Activated T-helper 2 cell treated with anti-CD3 and anti-CD28 coated beads, Interferon-gamma antibody, Interleukin-2, Interleukin-4, amounts not matched to agents 10 μg/mL and 5 μg/mL and 100 μg/mL, durations not matched to agents 14 hours and 24 hours and 36 hours (primary cell): ENCODE results near the gene SLC23A1. TPM values are rescaled to one million over a fixed set of nuclear protein-coding genes. Genes with fewer than 3 reads are reported as not detected.

ENCODE experiments used
- DNase-seq: peaks from one replicate; pipeline ENCODE4 v3.0.0; 2021; ENCODE audit warnings: low spot score
- H3K27ac Mint-ChIP-seq: one replicate; pipeline ENCODE4 v1.8.0; 2021; ENCODE audit warnings: mixed read lengths
- H3K27me3 Mint-ChIP-seq: one replicate; pipeline ENCODE4 v1.8.0; 2021; ENCODE audit warnings: low read depth, mixed read lengths
- H3K36me3 Mint-ChIP-seq: one replicate; pipeline ENCODE4 v1.8.0; 2021; ENCODE audit warnings: low read depth, mixed read lengths
- H3K4me1 Mint-ChIP-seq: one replicate; pipeline ENCODE4 v1.8.0; 2021; ENCODE audit warnings: low read depth, mixed read lengths
- H3K4me3 Mint-ChIP-seq: one replicate; pipeline ENCODE4 v1.8.0; 2021; ENCODE audit warnings: low read depth, mild to moderate bottlenecking, moderate library complexity, mixed read lengths
- H3K9me3 Mint-ChIP-seq: one replicate; pipeline ENCODE4 v1.8.0; 2021; ENCODE audit warnings: mixed read lengths
- intact Hi-C: fragments of 100-400 bp; cut with micrococcal nuclease; formaldehyde crosslinking; loops from one replicate; pipeline ENCODE4 v1.15.1; 2023
- total RNA-seq: library from RNA; stranded (reverse); gene quantifications from 2 replicates; pipeline ENCODE4 v1.2.3, GENCODE V29; 2022

Gene SLC23A1
- total RNA-seq, 1 donor from 2014 or later, result 4.2 TPM

DNA sequence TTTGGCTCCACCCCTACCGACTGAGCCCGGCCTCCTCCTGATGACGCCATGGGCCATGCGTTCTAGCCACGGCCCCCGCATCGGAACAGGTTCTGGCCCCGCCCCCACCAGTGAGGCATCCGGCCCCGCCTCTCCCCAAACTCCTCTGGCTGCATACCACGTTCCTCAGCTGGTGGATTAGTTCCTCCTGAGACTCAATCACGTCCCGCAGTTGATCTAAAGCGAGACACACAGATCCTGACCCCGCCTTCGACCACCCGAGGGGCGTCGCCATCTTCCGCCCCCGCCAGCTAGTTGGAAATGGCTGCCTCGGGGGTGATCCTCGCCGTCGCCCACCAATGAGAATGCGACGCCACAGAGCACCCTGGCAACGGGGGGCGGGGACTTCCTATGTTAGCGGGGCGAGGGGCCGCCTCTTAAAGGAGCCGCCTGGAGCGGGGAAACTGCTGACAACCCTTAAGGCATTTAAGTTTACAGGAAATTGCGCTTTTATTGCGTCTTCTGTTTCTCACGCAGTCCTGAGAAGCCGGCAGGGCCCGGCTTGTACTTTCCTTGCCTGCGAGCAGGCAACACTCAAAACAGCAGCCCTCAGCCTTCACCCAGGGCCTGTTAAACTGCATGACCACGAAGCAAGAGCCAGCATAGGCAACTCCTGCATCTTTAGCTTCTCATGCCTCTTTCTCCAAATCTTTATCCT lies 20.8 kb upstream of the SLC23A1 start, which contains the start of gene SPATA24:
Gene SPATA24 (minus strand): TSS at position 303 of the 697 bp plus-strand sequence. CDS start 29 bp downstream, at position 274.
- Mint-ChIP-seq H3K4me1 (peaks cover 31% of the 10 kb centered on the region), H3K4me3 (peak within 1 kb of the TSS; percentile 92)
- intact Hi-C loops, result loop anchor here (1.0 kb wide), 3 partner anchors 10 to 157 kb away; partner anchors contain the start of gene UBE2D2

GRCh38 chr5:139403418-139403786 lies 20.3 kb upstream of the SLC23A1 start:
- H3K27ac Mint-ChIP-seq, result peak overlapping the region; percentile 100
- peaks cover 31% of the 10 kb centered on the region for H3K4me1 Mint-ChIP-seq
- H3K36me3 Mint-ChIP-seq, result peaks cover 16% of the 10 kb centered on the region
- H3K27me3 Mint-ChIP-seq, result no peaks in the 10 kb centered on the region
- intact Hi-C loops, result no loop called here
- no peaks in the 10 kb centered on the region for H3K9me3 Mint-ChIP-seq
- peak overlapping the region; percentile 92 for H3K4me3 Mint-ChIP-seq
- DNase-seq, result no peak

More for the DNA sequence above, 20.8 kb upstream of the SLC23A1 start, which contains the start of gene SPATA24:
- H3K27ac Mint-ChIP-seq, result peak within 1 kb of the TSS; percentile 100
- H3K9me3 Mint-ChIP-seq, result no peaks in the 10 kb centered on the region
- no peaks in the 10 kb centered on the region for H3K27me3 Mint-ChIP-seq
- peak; percentile 98 for DNase-seq
- peaks cover 16% of the 10 kb centered on the region for H3K36me3 Mint-ChIP-seq

GRCh38 chr5:139402561-139403158 lies 19.6 kb upstream of the SLC23A1 start:
- Mint-ChIP-seq H3K27me3 (no peaks in the 10 kb centered on the region), H3K4me1 (peaks cover 31% of the 10 kb centered on the region), H3K27ac (peak overlapping the region; percentile 100), H3K9me3 (no peaks in the 10 kb centered on the region), H3K36me3 (peaks cover 18% of the 10 kb centered on the region), H3K4me3 (peak overlapping the region; percentile 92)
- intact Hi-C loops, result no loop called here
- no peak for DNase-seq

GRCh38 chr5:139401546-139401945 lies 18.4 kb upstream of the SLC23A1 start:
- no peak overlapping the region for H3K4me3 Mint-ChIP-seq
- no peak overlapping the region for H3K27ac Mint-ChIP-seq
- H3K4me1 Mint-ChIP-seq, result peaks cover 31% of the 10 kb centered on the region
- DNase-seq, result no peak
- intact Hi-C loops, result no loop called here
- no peaks in the 10 kb centered on the region for H3K27me3 Mint-ChIP-seq
- H3K9me3 Mint-ChIP-seq, result no peaks in the 10 kb centered on the region
- peaks cover 25% of the 10 kb centered on the region for H3K36me3 Mint-ChIP-seq

GRCh38 chr5:139399501-139400121 lies 16.5 kb upstream of the SLC23A1 start:
- Mint-ChIP-seq H3K27me3 (no peaks in the 10 kb centered on the region), H3K9me3 (no peaks in the 10 kb centered on the region), H3K27ac (peak overlapping the region; percentile 57), H3K4me3 (no peak overlapping the region), H3K4me1 (peaks cover 41% of the 10 kb centered on the region), H3K36me3 (peaks cover 38% of the 10 kb centered on the region)
- no peak for DNase-seq
- intact Hi-C loops, result no loop called here

DNA sequence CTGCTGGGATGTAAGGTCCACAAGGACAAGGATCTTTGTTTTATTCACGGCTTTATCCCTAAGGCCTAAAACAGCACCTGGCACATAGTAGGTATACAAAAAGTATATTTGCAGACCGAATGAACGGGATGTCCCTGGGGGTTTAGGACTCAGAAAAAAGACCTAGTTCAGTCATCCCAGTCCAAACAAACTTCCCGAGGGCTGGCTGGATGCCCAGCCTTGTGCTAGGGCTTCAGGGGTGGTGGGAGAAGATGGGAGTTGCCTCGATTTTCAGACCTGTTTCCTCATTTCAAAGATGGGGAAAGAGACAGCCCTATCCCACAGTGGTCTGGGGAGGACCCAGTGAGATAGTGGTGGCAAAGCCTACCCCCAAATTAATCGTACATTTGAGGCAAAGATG lies 14.8 kb upstream of the SLC23A1 start:
- Mint-ChIP-seq H3K4me3 (no peak overlapping the region), H3K4me1 (peaks cover 29% of the 10 kb centered on the region), H3K9me3 (no peaks in the 10 kb centered on the region), H3K27me3 (no peaks in the 10 kb centered on the region), H3K36me3 (peaks cover 47% of the 10 kb centered on the region), H3K27ac (no peak overlapping the region)
- no peak for DNase-seq
- intact Hi-C loops, result no loop called here

DNA sequence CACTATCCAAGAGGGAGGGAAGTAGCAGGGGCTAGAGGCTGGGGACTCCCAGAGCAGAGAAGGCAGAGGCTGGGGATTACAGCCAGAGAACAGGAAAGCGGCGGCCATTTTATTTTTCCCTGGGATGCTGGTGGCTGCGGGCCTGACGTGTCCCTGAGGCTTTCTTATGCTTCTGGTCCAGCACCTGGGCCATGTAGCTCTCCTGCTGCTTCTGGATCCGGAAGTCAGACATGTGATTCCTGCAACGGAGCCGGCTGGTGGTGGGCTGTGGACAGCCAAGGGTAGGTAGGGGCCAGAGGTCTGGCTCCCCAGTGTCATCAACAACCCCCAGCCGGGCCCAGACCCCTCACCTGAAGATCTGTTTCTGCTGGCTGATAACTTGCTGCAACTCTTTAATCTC lies 13.6 kb upstream of the SLC23A1 start:
- Mint-ChIP-seq H3K9me3 (no peaks in the 10 kb centered on the region), H3K27ac (no peak overlapping the region), H3K4me1 (peaks cover 27% of the 10 kb centered on the region), H3K36me3 (peaks cover 52% of the 10 kb centered on the region), H3K4me3 (peak overlapping the region; percentile 11), H3K27me3 (no peaks in the 10 kb centered on the region)
- no peak for DNase-seq
- intact Hi-C loops, result no loop called here

DNA sequence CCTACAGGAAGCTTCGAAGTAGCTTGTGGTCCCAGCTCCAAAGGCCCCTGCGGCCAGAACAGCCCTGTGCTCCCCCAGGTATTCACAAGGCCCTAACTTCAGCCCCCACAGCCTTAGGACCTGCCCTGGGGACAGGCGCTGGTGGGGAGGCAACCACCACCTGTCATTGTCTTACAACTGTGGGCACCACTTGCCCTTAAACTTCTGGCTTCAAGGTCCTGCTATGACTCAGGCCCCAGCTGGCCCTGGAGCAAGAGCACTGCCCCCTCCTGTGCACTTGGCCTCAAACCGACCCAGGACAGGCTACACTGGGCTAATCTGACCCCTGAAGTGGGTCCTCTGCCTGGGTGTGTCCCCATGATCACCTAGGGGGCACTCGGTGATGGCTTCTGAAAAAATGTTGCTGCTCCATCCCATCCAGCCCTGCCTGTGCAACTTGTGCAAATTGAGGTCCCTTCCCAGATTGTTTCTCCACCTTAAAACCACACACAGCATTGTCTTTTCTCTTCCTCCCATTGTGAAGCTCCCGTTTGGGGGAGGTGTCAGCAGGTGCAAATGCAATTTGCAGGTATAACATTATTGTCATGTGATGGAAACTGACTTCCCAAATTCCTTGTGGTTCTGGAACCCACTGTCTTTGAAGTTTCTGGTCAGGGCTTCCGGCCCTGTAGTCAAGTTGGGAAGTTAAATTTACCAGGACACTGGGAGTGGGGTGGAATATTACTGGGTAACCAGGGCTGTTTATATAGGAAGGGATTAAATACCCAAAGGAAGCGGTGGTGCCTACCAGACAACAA lies 12.9 kb upstream of the SLC23A1 start:
- intact Hi-C loops, result no loop called here
- no peaks in the 10 kb centered on the region for H3K9me3 Mint-ChIP-seq
- H3K4me3 Mint-ChIP-seq, result peak overlapping the region; percentile 70
- peaks cover 51% of the 10 kb centered on the region for H3K36me3 Mint-ChIP-seq
- no peak overlapping the region for H3K27ac Mint-ChIP-seq
- no peaks in the 10 kb centered on the region for H3K27me3 Mint-ChIP-seq
- H3K4me1 Mint-ChIP-seq, result peaks cover 32% of the 10 kb centered on the region
- DNase-seq, result no peak

DNA sequence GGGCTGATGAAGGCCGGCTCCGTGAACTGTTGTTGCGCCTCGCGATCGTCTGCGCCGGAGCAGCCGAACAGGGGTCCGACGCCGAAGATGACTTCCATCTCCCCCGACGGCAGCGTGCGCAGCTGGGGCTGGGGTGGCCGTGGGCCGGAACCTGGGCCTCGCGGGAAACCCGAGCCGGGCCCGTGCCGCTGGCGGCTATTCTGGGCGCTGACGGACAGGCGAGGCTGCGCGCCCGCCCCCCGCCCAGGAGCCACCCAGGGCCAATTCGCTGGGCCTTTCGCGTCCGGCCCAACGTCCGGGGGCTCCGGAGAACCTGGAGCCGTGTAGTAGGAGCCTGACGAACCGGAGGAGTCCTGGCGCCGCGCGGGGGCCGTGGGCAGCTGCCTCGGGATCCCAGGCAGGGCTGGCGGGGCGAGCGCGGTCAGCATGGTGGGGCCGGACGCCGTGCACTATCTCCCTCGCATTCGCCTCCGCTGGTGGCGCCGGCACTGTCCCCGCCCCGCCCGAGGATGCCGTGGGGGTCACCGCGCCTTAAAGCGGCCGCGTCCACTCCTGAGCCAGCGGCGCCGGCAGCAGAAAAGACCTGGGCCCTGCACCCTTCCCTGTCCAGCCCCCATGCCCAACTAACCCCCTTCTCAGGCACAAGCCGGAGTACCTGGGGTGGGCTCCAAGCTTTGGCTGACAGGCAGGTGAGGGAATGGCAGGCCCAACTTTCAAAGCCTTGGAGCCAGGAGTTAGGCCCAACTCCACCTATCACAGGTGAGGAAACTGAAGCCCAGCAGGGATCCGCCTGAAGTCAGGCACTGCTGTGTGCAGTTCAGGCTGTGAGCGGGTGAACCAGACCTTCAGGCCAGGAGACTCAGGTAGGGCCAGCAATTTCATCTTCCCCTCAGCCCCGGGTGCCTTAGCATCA lies 11.8 kb upstream of the SLC23A1 start, which contains the start of gene PROB1:
Gene PROB1 (minus strand): TSS at position 451 of the 913 bp plus-strand sequence. CDS start 23 bp downstream, at position 428.
- Mint-ChIP-seq H3K27ac (peak within 1 kb of the TSS; percentile 97), H3K27me3 (no peaks in the 10 kb centered on the region), H3K4me1 (peaks cover 42% of the 10 kb centered on the region)

GRCh38 chr5:139394123-139394653 lies 11.1 kb upstream of the SLC23A1 start:
- peaks cover 45% of the 10 kb centered on the region for H3K4me1 Mint-ChIP-seq
- intact Hi-C loops, result loop anchor here (5.0 kb wide), 2 partner anchors 122 to 817 kb away; partner anchors contain the start of gene HSPA9
- H3K9me3 Mint-ChIP-seq, result no peaks in the 10 kb centered on the region
- peaks cover 58% of the 10 kb centered on the region for H3K36me3 Mint-ChIP-seq
- peak overlapping the region; percentile 97 for H3K27ac Mint-ChIP-seq
- peak overlapping the region; percentile 96 for H3K4me3 Mint-ChIP-seq
- DNase-seq, result peak; percentile 54
- H3K27me3 Mint-ChIP-seq, result no peaks in the 10 kb centered on the region

More for the DNA sequence above, 11.8 kb upstream of the SLC23A1 start, which contains the start of gene PROB1:
- Mint-ChIP-seq H3K4me3 (peak within 1 kb of the TSS; percentile 96), H3K36me3 (peaks cover 55% of the 10 kb centered on the region), H3K9me3 (no peaks in the 10 kb centered on the region)
- no peak for DNase-seq
- intact Hi-C loops, result loop anchor here (5.0 kb wide), 2 partner anchors 123 to 818 kb away; partner anchors contain the start of gene HSPA9

- H3K27me3 Mint-ChIP-seq, result no peaks in the 10 kb centered on the region
- H3K27ac Mint-ChIP-seq, result peak overlapping the region; percentile 97
- H3K36me3 Mint-ChIP-seq, result peaks cover 60% of the 10 kb centered on the region
- H3K4me3 Mint-ChIP-seq, result peak overlapping the region; percentile 96
- intact Hi-C loops, result loop anchor here (1.0 to 5.0 kb wide), 4 partner anchors 11 to 816 kb away; partner anchors contain the start of genes DNAJC18, HSPA9 and SPATA24
- DNase-seq, result no peak
- H3K4me1 Mint-ChIP-seq, result peaks cover 46% of the 10 kb centered on the region
- no peaks in the 10 kb centered on the region for H3K9me3 Mint-ChIP-seq
Observed at GRCh38 chr5:139393497-139394122, 10.5 kb upstream of the SLC23A1 start.
